ENCODE measurements around the gene ARHGAP11A. TPM values are rescaled to one million over a fixed set of nuclear protein-coding genes. Genes with fewer than 3 reads are reported as not detected.

The ARHGAP11A gene
- total and polyA plus RNA-seq, 2 donors (not counting 3 experiments of a cell fraction or from before 2014, with no cell fraction given) = 6.6 to 82.3 TPM

DNA sequence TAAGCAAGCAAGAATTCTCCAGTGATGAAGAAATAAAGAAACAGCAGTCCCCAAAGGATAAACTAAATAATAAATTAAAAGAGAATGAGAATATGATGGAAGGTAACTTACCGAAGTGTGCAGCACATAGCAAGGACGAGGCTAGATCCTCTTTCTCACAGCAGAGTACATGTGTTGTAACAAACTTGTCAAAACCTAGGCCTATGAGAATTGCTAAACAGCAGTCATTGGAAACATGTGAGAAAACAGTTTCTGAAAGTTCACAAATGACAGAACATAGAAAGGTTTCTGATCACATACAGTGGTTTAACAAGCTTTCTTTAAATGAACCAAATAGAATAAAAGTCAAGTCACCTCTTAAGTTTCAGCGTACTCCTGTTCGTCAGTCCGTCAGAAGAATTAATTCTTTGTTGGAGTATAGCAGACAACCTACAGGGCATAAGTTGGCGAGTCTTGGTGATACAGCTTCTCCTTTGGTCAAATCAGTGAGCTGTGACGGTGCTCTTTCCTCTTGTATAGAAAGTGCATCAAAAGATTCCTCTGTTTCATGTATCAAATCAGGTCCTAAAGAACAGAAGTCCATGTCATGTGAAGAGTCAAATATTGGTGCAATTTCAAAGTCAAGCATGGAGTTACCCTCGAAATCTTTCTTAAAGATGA lies 21.7 kb downstream of the ARHGAP11A start:
- intact Hi-C loops (cut with micrococcal nuclease) (no loop called here), dilution Hi-C loops (cut with MboI; ENCODE audit: extremely low pct_ligation_motif_present, low sequenced_read_pairs) (no loop called here)
- no peak overlapping the region for H3K4me3 ChIP-seq (replicated peaks in 1 of 3; ENCODE audit: insufficient read depth in 1 of 3, low read depth in 1 of 3, low read length in 3 of 3)
- H3K4me1 ChIP-seq (ENCODE audit: control insufficient read depth, extremely low read depth, insufficient read depth, low read length) = no peaks in the 10 kb centered on the region
- H3K79me2 ChIP-seq (ENCODE audit: control insufficient read depth, insufficient read depth, low read length) = peaks cover 21% of the 10 kb centered on the region
- H3K27me3 ChIP-seq (ENCODE audit: control insufficient read depth in 2 of 2, insufficient read depth in 2 of 2, low read length in 2 of 2) = no peaks in the 10 kb centered on the region
- no peak overlapping the region for H3K9ac ChIP-seq (replicated peaks; ENCODE audit: extremely low read depth, insufficient read depth, low read length)
- POLR2A ChIA-PET = no interaction called here
- DNase-seq (ENCODE audit: low read depth, low spot score) (no peak), FAIRE-seq (no peak)
- no TSS peak for BruUV-seq (replicated peaks)
- H3K9me1 ChIP-seq (replicated peaks; ENCODE audit: control insufficient read depth, extremely low read depth, insufficient read depth, low read length) = no peaks in the 10 kb centered on the region
- peaks cover 0 to 27% of the 10 kb centered on the region in 2 experiments for H3K36me3 ChIP-seq (ENCODE audit: control insufficient read depth in 2 of 2, extremely low read depth in 1 of 2, insufficient read depth in 2 of 2, low read length in 2 of 2)
- H4K20me1 ChIP-seq (replicated peaks; ENCODE audit: control insufficient read depth, extremely low read depth, insufficient read depth, low read length) = no peaks in the 10 kb centered on the region
- no peak overlapping the region for H3K4me2 ChIP-seq (ENCODE audit: insufficient read depth, low read length)
- CTCF ChIA-PET = no interaction called here
- H3K27ac ChIP-seq (ENCODE audit: insufficient read depth, low read depth, low read length) = no peak overlapping the region
- TF ChIP-seq, protein P1, sequence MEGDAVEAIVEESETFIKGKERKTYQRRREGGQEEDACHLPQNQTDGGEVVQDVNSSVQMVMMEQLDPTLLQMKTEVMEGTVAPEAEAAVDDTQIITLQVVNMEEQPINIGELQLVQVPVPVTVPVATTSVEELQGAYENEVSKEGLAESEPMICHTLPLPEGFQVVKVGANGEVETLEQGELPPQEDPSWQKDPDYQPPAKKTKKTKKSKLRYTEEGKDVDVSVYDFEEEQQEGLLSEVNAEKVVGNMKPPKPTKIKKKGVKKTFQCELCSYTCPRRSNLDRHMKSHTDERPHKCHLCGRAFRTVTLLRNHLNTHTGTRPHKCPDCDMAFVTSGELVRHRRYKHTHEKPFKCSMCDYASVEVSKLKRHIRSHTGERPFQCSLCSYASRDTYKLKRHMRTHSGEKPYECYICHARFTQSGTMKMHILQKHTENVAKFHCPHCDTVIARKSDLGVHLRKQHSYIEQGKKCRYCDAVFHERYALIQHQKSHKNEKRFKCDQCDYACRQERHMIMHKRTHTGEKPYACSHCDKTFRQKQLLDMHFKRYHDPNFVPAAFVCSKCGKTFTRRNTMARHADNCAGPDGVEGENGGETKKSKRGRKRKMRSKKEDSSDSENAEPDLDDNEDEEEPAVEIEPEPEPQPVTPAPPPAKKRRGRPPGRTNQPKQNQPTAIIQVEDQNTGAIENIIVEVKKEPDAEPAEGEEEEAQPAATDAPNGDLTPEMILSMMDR (IDR thresholded peaks at IDR 0.05; ENCODE audit: extremely low read depth in 1 of 2, insufficient read depth in 1 of 2, low read depth in 1 of 2, low read length in 2 of 2) = no peak
- no peak for TF ChIP-seq EZH2 (IDR thresholded peaks at IDR 0.05; ENCODE audit: borderline replicate concordance, low read depth, low read length, severe bottlenecking)
- no peak for TF ChIP-seq POLR2AphosphoS5 (IDR thresholded peaks at IDR 0.05; ENCODE audit: insufficient read depth, low read depth, low read length)
- TF ChIP-seq JUN (IDR thresholded peaks at IDR 0.05; ENCODE audit: borderline replicate concordance, insufficient read depth, insufficient read length, low read depth) = no peak
- H3K9me3 ChIP-seq (replicated peaks; ENCODE audit: control insufficient read depth, insufficient read depth, low read length) = no peaks in the 10 kb centered on the region
- H2AFZ ChIP-seq (ENCODE audit: low read depth, low read length) = no peak overlapping the region

DNA sequence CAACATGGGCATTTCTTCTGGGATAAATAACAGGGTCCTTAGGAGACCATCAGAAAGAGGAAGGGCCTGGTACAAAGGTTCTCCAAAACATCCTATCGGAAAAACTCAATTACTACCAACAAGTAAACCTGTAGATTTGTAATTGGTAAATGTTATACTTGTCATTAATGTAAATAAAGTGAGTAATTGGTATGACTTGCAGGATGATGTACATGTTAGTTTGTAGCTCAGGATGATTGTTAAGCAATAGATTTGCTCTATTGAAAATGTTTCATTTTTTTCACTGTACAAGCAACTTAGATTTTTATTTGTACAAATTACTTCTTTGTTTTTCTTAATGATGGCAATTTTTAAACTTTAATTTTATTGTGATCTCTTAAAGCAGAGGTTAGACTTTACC lies 22.4 kb downstream of the ARHGAP11A start:
- H3K36me3 ChIP-seq (ENCODE audit: control insufficient read depth in 2 of 2, extremely low read depth in 1 of 2, insufficient read depth in 2 of 2, low read length in 2 of 2) = peaks cover 0 to 27% of the 10 kb centered on the region in 2 experiments

More for the DNA sequence above, 22.4 kb downstream of the ARHGAP11A start:
- Histone ChIP-seq H3K9me3 (replicated peaks; ENCODE audit: control insufficient read depth, insufficient read depth, low read length) (no peaks in the 10 kb centered on the region), H3K27me3 (ENCODE audit: control insufficient read depth in 2 of 2, insufficient read depth in 2 of 2, low read length in 2 of 2) (no peaks in the 10 kb centered on the region), H3K4me3 (replicated peaks in 1 of 3; ENCODE audit: insufficient read depth in 1 of 3, low read depth in 1 of 3, low read length in 3 of 3) (no peak overlapping the region), H3K4me2 (ENCODE audit: insufficient read depth, low read length) (no peak overlapping the region), H4K20me1 (replicated peaks; ENCODE audit: control insufficient read depth, extremely low read depth, insufficient read depth, low read length) (no peaks in the 10 kb centered on the region), H3K9ac (replicated peaks; ENCODE audit: extremely low read depth, insufficient read depth, low read length) (no peak overlapping the region), H3K27ac (ENCODE audit: insufficient read depth, low read depth, low read length) (no peak overlapping the region), H3K9me1 (replicated peaks; ENCODE audit: control insufficient read depth, extremely low read depth, insufficient read depth, low read length) (no peaks in the 10 kb centered on the region), H3K79me2 (ENCODE audit: control insufficient read depth, insufficient read depth, low read length) (peaks cover 21% of the 10 kb centered on the region), H2AFZ (ENCODE audit: low read depth, low read length) (no peak overlapping the region), H3K4me1 (ENCODE audit: control insufficient read depth, extremely low read depth, insufficient read depth, low read length) (no peaks in the 10 kb centered on the region)
- no TSS peak for BruUV-seq (replicated peaks)
- no peak for FAIRE-seq
- CTCF ChIA-PET = no interaction called here
- DNase-seq (ENCODE audit: low read depth, low spot score) = no peak
- TF ChIP-seq, protein P2, sequence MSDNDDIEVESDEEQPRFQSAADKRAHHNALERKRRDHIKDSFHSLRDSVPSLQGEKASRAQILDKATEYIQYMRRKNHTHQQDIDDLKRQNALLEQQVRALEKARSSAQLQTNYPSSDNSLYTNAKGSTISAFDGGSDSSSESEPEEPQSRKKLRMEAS (IDR thresholded peaks at IDR 0.05; ENCODE audit: insufficient read depth, insufficient read length) = no peak
- TF ChIP-seq, protein P1 (IDR thresholded peaks at IDR 0.05; ENCODE audit: extremely low read depth in 1 of 2, insufficient read depth in 1 of 2, low read depth in 1 of 2, low read length in 2 of 2) = no peak
- TF ChIP-seq MYC (IDR thresholded peaks at IDR 0.05; ENCODE audit: low read depth, low read length) = no peak
- no peak for TF ChIP-seq JUN (IDR thresholded peaks at IDR 0.05; ENCODE audit: borderline replicate concordance, insufficient read depth, insufficient read length, low read depth)
- TF ChIP-seq POLR2AphosphoS5 (IDR thresholded peaks at IDR 0.05; ENCODE audit: insufficient read depth, low read depth, low read length) = no peak
- TF ChIP-seq GATA2 (IDR thresholded peaks at IDR 0.05; ENCODE audit: insufficient read depth, insufficient read length, low read depth, low read length) = no peak
- no peak for TF ChIP-seq POLR2A (IDR thresholded peaks at IDR 0.05; ENCODE audit: low read depth, low read length)
- no peak for TF ChIP-seq FOS (IDR thresholded peaks at IDR 0.05; ENCODE audit: borderline replicate concordance, insufficient read depth, low read length)
- TF ChIP-seq EZH2 (IDR thresholded peaks at IDR 0.05; ENCODE audit: borderline replicate concordance, low read depth, low read length, severe bottlenecking) = no peak
- intact Hi-C loops (cut with micrococcal nuclease) (no loop called here), dilution Hi-C loops (cut with MboI; ENCODE audit: extremely low pct_ligation_motif_present, low sequenced_read_pairs) (no loop called here)
- POLR2A ChIA-PET = no interaction called here

Measured in endothelial cell of umbilical vein (primary cell).